ENCODE measurements around the gene PPEF2.

GRCh38 chr4:75881476-75881875 is 20.8 kb downstream of the PPEF2 start:
- TF ChIP-seq PATZ1 (CRISPR knock-in tag; IDR thresholded peaks at IDR 0.05; ENCODE audit: borderline replicate concordance) (no peak), ARNTL (CRISPR knock-in tag; IDR thresholded peaks at IDR 0.05; ENCODE audit: borderline replicate concordance, low read depth) (no peak), ZNF70 (CRISPR knock-in tag; IDR thresholded peaks at IDR 0.05) (no peak), ISL1 (CRISPR knock-in tag; IDR thresholded peaks at IDR 0.05) (no peak), CSDC2 (CRISPR knock-in tag; IDR thresholded peaks at IDR 0.05) (no peak), ZFP3 (CRISPR knock-in tag; IDR thresholded peaks at IDR 0.05) (no peak), TSHZ2 (CRISPR knock-in tag; IDR thresholded peaks at IDR 0.05) (no peak), TOX (CRISPR knock-in tag; IDR thresholded peaks at IDR 0.05; ENCODE audit: borderline replicate concordance) (no peak), ESRRG (CRISPR knock-in tag; IDR thresholded peaks at IDR 0.05) (no peak)

Data from SK-N-SH treated with all-trans-retinoic acid at 6 μM for 48 hours (cell line).